HT-29 (cell line): Measurements from ENCODE around the gene TMPRSS15. TPM values are rescaled to one million over a fixed set of nuclear protein-coding genes. Genes with fewer than 3 reads are reported as not detected.

Experiments used
- DNase-seq: peaks from one replicate; pipeline ENCODE4 v3.0.0-alpha.2; 2015; ENCODE audit warnings: low spot score
- total RNA-seq: library from RNA; depleted of rRNA; stranded (reverse); fragments of >200 nt; shearing (Covaris generic); gene quantifications from 2 replicates; pipeline ENCODE4 v1.2.3, GENCODE V29; 2014; rRNA removed

TMPRSS15 gene
- total RNA-seq, 1 experiment from 2014 or later = not detected

DNA sequence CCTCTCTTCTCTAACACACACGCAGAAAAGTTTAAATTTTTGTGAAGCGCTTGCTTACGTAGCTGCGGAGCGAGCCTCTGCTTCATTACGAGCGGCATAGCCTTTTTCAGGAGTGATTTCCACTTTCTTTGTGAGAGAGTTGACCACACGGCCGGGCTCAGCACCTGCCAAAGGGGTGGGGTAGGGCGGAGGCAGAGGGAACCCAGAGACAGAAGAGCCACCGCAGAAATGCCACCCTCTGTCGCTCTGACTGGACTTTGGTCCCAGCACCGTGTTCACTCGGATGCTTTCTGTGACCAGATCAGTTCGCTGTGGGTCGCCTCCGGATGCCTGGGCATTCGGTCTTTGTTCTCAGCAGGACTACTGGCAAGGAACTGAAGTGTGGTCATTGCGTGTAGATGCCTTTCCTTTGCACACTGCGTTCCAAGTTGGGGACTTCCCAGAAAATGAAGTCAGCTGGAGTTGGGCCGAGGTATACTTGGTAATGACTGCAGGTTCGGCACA, 158.1 kb downstream of the TMPRSS15 start:
- DNase-seq = no peak

DNA sequence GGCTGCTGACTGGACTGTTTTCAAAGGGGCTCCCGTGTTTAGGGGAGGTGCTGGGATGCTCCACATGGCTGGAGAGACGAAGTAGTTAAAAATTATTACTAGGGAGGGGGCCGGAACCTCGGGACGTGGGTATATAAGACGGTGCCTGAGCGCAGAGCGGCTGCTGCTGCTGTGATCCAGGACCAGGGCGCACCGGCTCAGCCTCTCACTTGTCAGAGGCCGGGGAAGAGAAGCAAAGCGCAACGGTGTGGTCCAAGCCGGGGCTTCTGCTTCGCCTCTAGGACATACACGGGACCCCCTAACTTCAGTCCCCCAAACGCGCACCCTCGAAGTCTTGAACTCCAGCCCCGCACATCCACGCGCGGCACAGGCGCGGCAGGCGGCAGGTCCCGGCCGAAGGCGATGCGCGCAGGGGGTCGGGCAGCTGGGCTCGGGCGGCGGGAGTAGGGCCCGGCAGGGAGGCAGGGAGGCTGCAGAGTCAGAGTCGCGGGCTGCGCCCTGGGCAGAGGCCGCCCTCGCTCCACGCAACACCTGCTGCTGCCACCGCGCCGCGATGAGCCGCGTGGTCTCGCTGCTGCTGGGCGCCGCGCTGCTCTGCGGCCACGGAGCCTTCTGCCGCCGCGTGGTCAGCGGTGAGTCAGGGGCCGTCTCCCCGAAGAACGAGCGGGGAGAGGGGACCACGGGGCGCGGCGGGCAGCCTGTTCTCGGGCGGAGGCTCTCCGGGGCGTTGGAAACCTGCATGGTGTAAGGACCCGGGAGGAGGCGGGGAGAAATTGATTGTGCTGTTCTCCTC, 158.7 kb downstream of the TMPRSS15 start, which contains the start of gene CHODL:
Gene CHODL (plus strand): TSS at position 163 of the 793 bp plus-strand sequence. CDS start 391 bp downstream, at position 554.
- DNase-seq = no peak

DNA sequence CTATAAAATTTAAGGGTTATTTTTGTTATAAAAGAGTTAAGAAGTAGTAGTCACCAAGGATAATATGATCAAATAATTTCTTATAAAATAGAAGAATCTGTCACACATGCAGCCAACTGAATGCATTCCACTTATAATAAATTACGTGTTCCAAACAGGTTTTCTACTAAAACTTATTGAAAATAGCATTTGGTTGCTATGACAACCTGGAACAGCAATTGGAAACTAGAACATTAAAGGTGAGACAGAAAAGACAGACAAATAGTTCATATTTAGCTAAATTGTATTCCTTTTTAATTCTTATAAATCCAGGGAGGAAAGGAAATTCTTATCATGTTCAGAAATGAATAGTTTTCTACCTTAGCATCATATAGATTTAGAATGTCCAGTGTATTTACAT, 168.0 kb downstream of the TMPRSS15 start:
- DNase-seq = no peak

DNA sequence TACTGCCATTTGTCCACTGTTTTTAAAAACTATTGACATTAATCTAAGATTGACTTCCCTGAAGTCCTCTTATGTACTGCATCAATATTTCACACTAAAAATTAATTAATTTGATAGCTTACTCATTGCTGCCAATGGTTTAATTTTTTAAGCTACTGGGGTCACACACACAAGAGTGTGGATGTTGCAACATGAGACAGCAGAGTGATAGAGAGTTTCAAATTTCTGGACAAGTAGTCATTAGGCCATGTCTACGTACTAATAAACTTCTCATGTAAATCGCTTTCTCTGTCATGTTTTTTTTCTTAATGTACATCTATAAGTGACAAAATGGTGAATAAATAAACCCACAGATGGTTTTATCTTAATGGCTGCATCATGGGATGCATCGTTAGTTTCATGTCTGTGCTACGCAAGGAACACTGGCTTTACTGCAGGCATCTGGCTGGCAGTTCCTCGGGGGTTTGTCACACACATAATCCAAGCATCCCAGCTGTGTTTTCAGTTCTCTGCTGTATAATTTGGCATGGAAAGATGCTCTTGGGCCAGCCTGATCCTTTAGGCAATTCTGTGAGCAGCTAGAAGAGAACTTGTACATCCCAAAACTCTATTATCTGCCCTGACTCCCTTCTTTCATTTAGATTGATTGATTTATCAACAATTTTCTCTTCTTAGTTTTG, 175.4 kb downstream of the TMPRSS15 start:
- no peak for DNase-seq

DNA sequence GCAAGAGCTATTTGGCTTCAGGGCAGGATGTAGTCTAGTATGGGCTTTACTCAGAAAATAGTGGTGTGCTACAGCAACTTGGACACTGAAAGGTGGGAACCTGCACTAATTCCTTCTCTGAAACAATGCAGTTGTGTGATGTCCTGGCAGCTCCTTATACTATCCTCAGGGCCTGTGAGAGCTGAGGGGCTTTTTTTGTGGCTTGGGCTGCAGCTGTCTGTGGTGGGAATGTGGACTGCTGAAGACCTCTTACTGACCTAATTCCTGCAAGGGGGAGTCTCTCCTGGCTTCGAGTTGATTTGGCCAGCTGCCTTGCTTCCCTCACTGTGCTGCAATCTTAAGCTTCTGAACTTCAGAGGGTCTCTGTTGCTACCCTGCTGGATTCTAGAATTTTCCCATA, 181.2 kb downstream of the TMPRSS15 start:
- DNase-seq = no peak

DNA sequence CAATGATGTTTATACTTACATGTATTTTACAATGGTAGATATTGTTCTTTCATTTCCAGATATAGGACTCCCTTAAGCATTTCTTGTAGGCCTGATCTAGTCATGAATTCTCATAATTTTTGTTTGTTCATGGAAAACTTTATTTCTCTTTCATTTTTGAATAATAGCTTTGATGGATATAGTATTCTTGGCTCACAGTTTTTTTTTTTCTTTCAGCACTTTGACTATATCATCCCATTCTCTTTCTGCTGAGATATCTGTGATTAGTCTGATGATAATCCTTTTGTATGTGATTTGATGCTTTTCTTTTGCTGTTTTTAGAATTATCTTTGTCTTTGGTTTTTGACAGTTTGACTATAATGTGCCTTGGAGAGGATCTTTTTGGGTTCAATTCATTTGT, 183.1 kb downstream of the TMPRSS15 start:
- no peak for DNase-seq

Other genes with a start within 250 kb of the TMPRSS15 start
- not detected in 2 replicates for gene CHODL, start 159.0 kb downstream of the TMPRSS15 start, total RNA-seq